ENCODE results near the gene PLXND1.

PLXND1 gene

DNA sequence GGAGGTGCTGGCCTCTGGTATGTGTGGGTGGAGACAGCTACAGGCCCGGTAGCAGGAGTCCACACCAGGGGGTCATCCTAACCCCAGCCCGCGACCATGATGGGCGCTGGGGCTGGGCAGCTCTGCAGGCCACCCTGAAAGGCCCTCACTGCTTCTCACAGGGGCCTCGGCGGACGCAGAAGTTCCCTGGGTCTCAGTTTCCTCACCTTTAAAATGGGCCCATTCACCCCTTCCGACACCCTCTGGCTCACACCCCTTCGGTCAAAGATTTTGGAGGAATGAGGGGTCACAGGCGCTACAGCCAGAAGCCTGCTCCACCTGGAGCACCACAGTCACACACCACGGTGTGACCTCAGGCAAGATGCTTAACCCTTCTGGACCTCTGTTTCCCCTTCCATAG lies 8.0 kb downstream of the PLXND1 start:
- no peaks in the 10 kb centered on the region for H3K27me3 ChIP-seq (ENCODE audit: insufficient read depth, insufficient read length)
- peaks cover 63% of the 10 kb centered on the region for H3K36me3 ChIP-seq (ENCODE audit: insufficient read depth, insufficient read length, low read length)
- DNase-seq (ENCODE audit: low read depth, low spot score), result no peak
- H3K4me1 ChIP-seq (ENCODE audit: insufficient read depth, insufficient read length), result peaks cover 84% of the 10 kb centered on the region
- H3K9ac ChIP-seq (ENCODE audit: insufficient read length, low read depth), result peak overlapping the region; percentile 33
- H3K4me3 ChIP-seq (ENCODE audit: insufficient read length, low read depth), result no peak overlapping the region
- TF ChIP-seq SUZ12 (IDR thresholded peaks at IDR 0.05; ENCODE audit: extremely low read depth, insufficient read depth, insufficient read length) (no peak), ZNF274 (IDR thresholded peaks at IDR 0.05; ENCODE audit: low read depth, low read length) (no peak), YY1 (IDR thresholded peaks at IDR 0.05; ENCODE audit: insufficient read depth, insufficient read length) (no peak)
- H3K9me3 ChIP-seq (ENCODE audit: insufficient read depth, low read length), result no peaks in the 10 kb centered on the region

DNA sequence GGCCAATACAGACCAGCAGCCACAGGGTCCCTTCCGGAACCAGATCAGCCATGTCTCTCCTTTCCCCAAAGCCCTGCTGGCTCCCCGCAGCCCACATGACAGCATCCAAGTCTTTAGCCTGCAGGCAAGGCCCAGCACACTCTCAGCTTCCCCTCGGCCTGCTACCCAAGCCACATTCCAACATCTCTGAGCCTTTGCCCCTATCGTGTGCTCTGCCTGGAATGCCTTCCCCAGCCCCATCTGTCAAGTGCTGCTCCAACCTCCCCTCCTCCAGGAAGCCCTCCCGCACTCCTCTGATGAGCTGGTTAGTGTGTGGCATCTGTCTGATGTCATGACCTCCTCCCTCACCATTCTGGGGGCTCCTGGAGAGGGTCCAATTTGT lies 8.5 kb downstream of the PLXND1 start:
- Histone ChIP-seq H3K27me3 (ENCODE audit: insufficient read depth, insufficient read length) (no peaks in the 10 kb centered on the region), H3K4me3 (ENCODE audit: insufficient read length, low read depth) (no peak overlapping the region), H3K4me1 (ENCODE audit: insufficient read depth, insufficient read length) (peaks cover 84% of the 10 kb centered on the region), H3K9ac (ENCODE audit: insufficient read length, low read depth) (no peak overlapping the region), H3K9me3 (ENCODE audit: insufficient read depth, low read length) (no peaks in the 10 kb centered on the region), H3K36me3 (ENCODE audit: insufficient read depth, insufficient read length, low read length) (peaks cover 64% of the 10 kb centered on the region)
- TF ChIP-seq SUZ12 (IDR thresholded peaks at IDR 0.05; ENCODE audit: extremely low read depth, insufficient read depth, insufficient read length) (no peak), YY1 (IDR thresholded peaks at IDR 0.05; ENCODE audit: insufficient read depth, insufficient read length) (no peak), ZNF274 (IDR thresholded peaks at IDR 0.05; ENCODE audit: low read depth, low read length) (no peak)
- DNase-seq (ENCODE audit: low read depth, low spot score), result peak; percentile 77

DNA sequence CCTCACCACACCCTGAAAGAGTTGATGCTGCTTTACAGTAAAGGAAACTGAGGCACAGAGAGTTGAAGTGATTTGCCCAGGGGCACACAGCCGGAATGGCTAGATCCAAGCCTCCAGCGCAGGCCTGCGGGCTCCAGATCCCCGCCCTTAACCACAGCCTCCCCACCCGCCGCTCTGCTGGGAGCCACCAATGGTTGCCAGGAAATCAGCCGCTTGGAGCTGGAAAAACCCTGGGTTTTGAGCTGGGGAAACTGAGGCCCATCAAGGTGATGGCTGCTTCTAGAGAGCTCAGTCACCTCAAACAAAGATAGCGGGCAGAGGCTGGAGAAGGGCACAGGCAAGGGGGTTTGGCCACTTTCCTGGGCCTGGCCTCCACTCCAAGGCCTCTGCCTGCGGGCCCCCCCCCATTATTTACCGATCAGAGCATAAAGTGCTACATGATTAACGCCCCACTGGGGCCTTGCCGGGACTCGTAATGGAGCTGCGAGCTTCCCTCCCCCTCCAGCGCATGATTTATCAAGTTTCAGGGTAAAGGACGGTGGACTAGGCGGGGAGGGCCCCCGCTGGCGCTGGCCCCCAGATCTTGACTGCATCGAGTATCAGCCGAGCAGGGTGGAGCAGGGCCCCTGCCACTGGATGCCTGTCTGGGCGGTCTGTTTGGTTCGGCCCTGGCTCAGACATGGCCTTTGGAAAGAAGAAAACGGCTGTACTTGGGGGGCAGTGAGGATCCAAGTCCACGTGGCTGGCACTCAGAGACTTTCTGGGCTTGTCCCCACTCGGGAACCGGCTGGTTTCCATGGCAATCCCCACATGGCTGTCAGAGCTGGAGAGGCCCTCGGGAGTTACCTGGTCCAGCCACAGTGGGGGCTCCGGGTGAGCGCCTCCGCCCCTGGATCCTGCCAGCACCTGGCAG lies 9.1 kb downstream of the PLXND1 start:
- peak overlapping the region; percentile 74 for H3K9ac ChIP-seq (ENCODE audit: insufficient read length, low read depth)
- peaks cover 80% of the 10 kb centered on the region for H3K4me1 ChIP-seq (ENCODE audit: insufficient read depth, insufficient read length)
- H3K36me3 ChIP-seq (ENCODE audit: insufficient read depth, insufficient read length, low read length), result peaks cover 57% of the 10 kb centered on the region
- no peak overlapping the region for H3K4me3 ChIP-seq (ENCODE audit: insufficient read length, low read depth)
- no peaks in the 10 kb centered on the region for H3K27me3 ChIP-seq (ENCODE audit: insufficient read depth, insufficient read length)
- no peak for DNase-seq (ENCODE audit: low read depth, low spot score)
- TF ChIP-seq YY1 (IDR thresholded peaks at IDR 0.05; ENCODE audit: insufficient read depth, insufficient read length) (no peak), SUZ12 (IDR thresholded peaks at IDR 0.05; ENCODE audit: extremely low read depth, insufficient read depth, insufficient read length) (no peak), ZNF274 (IDR thresholded peaks at IDR 0.05; ENCODE audit: low read depth, low read length) (no peak)
- H3K9me3 ChIP-seq (ENCODE audit: insufficient read depth, low read length), result no peaks in the 10 kb centered on the region

DNA sequence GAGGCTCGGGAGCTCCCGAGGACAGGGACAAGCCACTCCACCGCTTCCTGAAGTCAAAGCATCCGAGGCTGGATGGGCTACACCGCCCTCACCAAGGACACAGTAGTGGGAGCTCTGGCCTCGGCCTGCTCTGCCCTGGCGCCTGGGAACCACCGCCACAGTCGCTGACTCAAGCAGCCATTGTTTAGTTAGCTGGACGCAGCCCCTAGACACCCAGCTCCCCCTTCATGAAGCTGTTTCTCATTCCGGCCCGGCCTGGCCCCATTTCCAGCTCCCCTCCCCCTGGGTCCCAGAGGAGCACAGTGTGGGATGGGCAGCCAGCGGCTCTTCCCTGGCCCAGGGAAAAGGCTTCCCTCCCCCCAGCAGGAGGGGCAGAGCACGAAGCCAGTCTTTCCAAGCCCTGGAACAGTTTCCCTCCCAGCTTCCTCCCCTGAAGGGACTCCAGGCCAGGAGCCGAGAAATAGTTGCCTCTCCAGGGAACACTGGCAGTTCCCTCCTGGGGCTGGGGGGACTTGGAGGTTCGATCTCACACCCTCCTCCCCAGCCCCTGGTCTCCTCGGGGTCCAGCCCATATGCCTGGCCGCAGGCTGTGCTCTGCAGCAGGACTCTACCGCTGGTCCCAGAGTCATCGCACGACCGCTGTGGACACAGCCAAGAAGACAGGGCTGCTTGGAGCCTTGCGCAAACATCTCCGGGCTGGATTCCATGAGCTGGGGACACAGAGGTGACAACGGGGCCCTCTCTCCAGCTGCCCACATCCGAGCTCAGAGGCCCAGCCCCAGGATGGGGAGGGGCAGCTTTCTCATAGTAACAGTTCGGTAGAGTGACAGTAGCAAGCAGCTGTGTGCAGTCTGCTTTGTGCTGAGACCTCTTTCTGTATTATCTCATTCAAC lies 10.0 kb downstream of the PLXND1 start:
- DNase-seq (ENCODE audit: low read depth, low spot score), result no peak
- TF ChIP-seq YY1 (IDR thresholded peaks at IDR 0.05; ENCODE audit: insufficient read depth, insufficient read length) (no peak), SUZ12 (IDR thresholded peaks at IDR 0.05; ENCODE audit: extremely low read depth, insufficient read depth, insufficient read length) (no peak), ZNF274 (IDR thresholded peaks at IDR 0.05; ENCODE audit: low read depth, low read length) (no peak)
- H3K27me3 ChIP-seq (ENCODE audit: insufficient read depth, insufficient read length), result no peaks in the 10 kb centered on the region
- peak overlapping the region; percentile 74 for H3K9ac ChIP-seq (ENCODE audit: insufficient read length, low read depth)
- no peak overlapping the region for H3K4me3 ChIP-seq (ENCODE audit: insufficient read length, low read depth)
- no peaks in the 10 kb centered on the region for H3K9me3 ChIP-seq (ENCODE audit: insufficient read depth, low read length)
- H3K36me3 ChIP-seq (ENCODE audit: insufficient read depth, insufficient read length, low read length), result peaks cover 54% of the 10 kb centered on the region
- peaks cover 80% of the 10 kb centered on the region for H3K4me1 ChIP-seq (ENCODE audit: insufficient read depth, insufficient read length)

DNA sequence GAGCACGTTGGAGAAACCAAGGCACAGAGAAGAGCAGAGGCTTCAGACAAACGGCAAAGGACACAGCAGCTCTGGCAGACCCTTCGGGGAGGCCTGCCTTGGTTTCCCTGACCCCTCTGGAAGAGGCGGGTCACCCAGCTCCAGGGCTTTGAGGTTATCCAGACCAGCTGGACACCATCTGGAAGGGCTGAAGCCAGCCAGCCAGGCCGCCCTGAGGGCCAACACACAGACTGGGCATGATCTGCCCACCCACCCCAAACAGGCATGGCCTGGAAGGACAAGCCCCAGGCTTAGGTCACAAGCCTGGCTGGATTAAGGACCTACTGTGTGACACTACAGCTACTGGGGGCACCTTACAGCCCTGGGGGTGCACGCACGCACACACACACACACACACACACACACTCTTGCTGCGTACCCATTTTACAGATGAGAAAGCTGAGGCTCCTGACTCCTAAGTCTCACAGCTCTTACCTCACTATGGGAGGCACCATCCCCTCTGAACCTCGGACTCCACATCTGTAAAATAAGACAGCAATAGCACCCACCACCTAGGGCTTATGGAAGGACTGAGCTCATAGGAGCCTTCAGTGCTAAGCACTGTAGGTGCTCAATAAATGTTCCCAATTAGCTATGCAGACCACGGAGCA lies 10.8 kb downstream of the PLXND1 start:
- H3K27me3 ChIP-seq (ENCODE audit: insufficient read depth, insufficient read length), result no peaks in the 10 kb centered on the region
- no peak for TF ChIP-seq ZNF274 (IDR thresholded peaks at IDR 0.05; ENCODE audit: low read depth, low read length)
- no peak for TF ChIP-seq SUZ12 (IDR thresholded peaks at IDR 0.05; ENCODE audit: extremely low read depth, insufficient read depth, insufficient read length)
- no peak for TF ChIP-seq YY1 (IDR thresholded peaks at IDR 0.05; ENCODE audit: insufficient read depth, insufficient read length)
- no peak overlapping the region for H3K4me3 ChIP-seq (ENCODE audit: insufficient read length, low read depth)
- peaks cover 54% of the 10 kb centered on the region for H3K36me3 ChIP-seq (ENCODE audit: insufficient read depth, insufficient read length, low read length)
- peaks cover 80% of the 10 kb centered on the region for H3K4me1 ChIP-seq (ENCODE audit: insufficient read depth, insufficient read length)
- DNase-seq (ENCODE audit: low read depth, low spot score), result no peak
- H3K9me3 ChIP-seq (ENCODE audit: insufficient read depth, low read length), result no peaks in the 10 kb centered on the region
- H3K9ac ChIP-seq (ENCODE audit: insufficient read length, low read depth), result peak overlapping the region; percentile 74

DNA sequence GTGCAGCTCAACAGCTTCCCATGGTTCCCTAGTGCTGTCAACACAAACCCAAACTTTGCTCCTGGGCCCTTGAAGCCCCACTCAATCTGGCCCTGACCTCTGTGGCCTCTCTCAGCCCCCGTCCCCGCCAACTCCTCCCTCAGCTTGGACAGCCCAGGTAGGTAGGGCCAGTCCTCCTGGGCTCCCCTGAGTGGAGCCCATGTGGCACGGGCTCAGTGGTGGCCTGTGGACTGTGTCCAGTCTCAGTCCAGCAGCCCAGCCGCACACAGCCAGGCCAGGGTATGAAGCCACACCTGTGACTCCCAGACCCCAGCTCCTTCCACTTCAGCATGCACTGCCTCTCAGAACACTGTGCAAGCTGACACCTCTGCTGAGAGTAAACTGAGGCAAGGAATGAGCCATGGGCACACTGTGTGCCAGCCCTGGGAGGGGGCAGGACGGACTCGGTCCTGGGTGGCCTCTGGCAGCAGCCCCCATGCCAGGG lies 11.5 kb downstream of the PLXND1 start:
- Histone ChIP-seq H3K9ac (ENCODE audit: insufficient read length, low read depth) (peak overlapping the region; percentile 69), H3K9me3 (ENCODE audit: insufficient read depth, low read length) (no peaks in the 10 kb centered on the region), H3K27me3 (ENCODE audit: insufficient read depth, insufficient read length) (no peaks in the 10 kb centered on the region), H3K4me3 (ENCODE audit: insufficient read length, low read depth) (no peak overlapping the region), H3K36me3 (ENCODE audit: insufficient read depth, insufficient read length, low read length) (peaks cover 54% of the 10 kb centered on the region), H3K4me1 (ENCODE audit: insufficient read depth, insufficient read length) (peaks cover 79% of the 10 kb centered on the region)
- TF ChIP-seq ZNF274 (IDR thresholded peaks at IDR 0.05; ENCODE audit: low read depth, low read length), result no peak
- no peak for TF ChIP-seq YY1 (IDR thresholded peaks at IDR 0.05; ENCODE audit: insufficient read depth, insufficient read length)
- no peak for TF ChIP-seq SUZ12 (IDR thresholded peaks at IDR 0.05; ENCODE audit: extremely low read depth, insufficient read depth, insufficient read length)
- no peak for DNase-seq (ENCODE audit: low read depth, low spot score)

Measured in NT2/D1 (cell line).